ENCODE measurements around the gene LDB1. TPM values are rescaled to one million over a fixed set of nuclear protein-coding genes. Genes with fewer than 3 reads are reported as not detected.

Gene LDB1
- total and polyA plus RNA-seq, 2 donors (not counting 3 experiments of a cell fraction or from before 2014, with no cell fraction given): 65.7 to 137 TPM

- Histone ChIP-seq H2AFZ (ENCODE audit: low read depth, low read length) (no peak overlapping the region), H3K9me1 (replicated peaks; ENCODE audit: control insufficient read depth, extremely low read depth, insufficient read depth, low read length) (no peaks in the 10 kb centered on the region), H3K79me2 (ENCODE audit: control insufficient read depth, insufficient read depth, low read length) (peaks cover 58% of the 10 kb centered on the region), H3K27ac (ENCODE audit: insufficient read depth, low read depth, low read length) (no peak overlapping the region), H4K20me1 (replicated peaks; ENCODE audit: control insufficient read depth, extremely low read depth, insufficient read depth, low read length) (no peaks in the 10 kb centered on the region), H3K9ac (replicated peaks; ENCODE audit: extremely low read depth, insufficient read depth, low read length) (no peak overlapping the region), H3K4me3 (replicated peaks in 1 of 3; ENCODE audit: insufficient read depth in 1 of 3, low read depth in 1 of 3, low read length in 3 of 3) (no peak overlapping the region), H3K9me3 (replicated peaks; ENCODE audit: control insufficient read depth, insufficient read depth, low read length) (no peaks in the 10 kb centered on the region), H3K4me2 (ENCODE audit: insufficient read depth, low read length) (no peak overlapping the region), H3K36me3 (ENCODE audit: control insufficient read depth in 2 of 2, extremely low read depth in 1 of 2, insufficient read depth in 2 of 2, low read length in 2 of 2) (peaks cover 29 to 54% of the 10 kb centered on the region in 2 experiments), H3K27me3 (ENCODE audit: control insufficient read depth in 2 of 2, insufficient read depth in 2 of 2, low read length in 2 of 2) (no peaks in the 10 kb centered on the region), H3K4me1 (ENCODE audit: control insufficient read depth, extremely low read depth, insufficient read depth, low read length) (no peaks in the 10 kb centered on the region)
- dilution Hi-C loops (cut with MboI; ENCODE audit: extremely low pct_ligation_motif_present, low sequenced_read_pairs): no loop called here
- no TSS peak for BruUV-seq (replicated peaks)
- intact Hi-C loops (cut with micrococcal nuclease): no loop called here
- no peak for DNase-seq (ENCODE audit: low read depth, low spot score)
- POLR2A ChIA-PET: no interaction called here
- FAIRE-seq: no peak
- CTCF ChIA-PET: no interaction called here
- no peak for TF ChIP-seq MAX (IDR thresholded peaks at IDR 0.05; ENCODE audit: insufficient read depth, insufficient read length)
- TF ChIP-seq POLR2AphosphoS5 (IDR thresholded peaks at IDR 0.05; ENCODE audit: insufficient read depth, low read depth, low read length): no peak
- no peak for TF ChIP-seq FOS (IDR thresholded peaks at IDR 0.05; ENCODE audit: borderline replicate concordance, insufficient read depth, low read length)
- TF ChIP-seq CTCF (IDR thresholded peaks at IDR 0.05; ENCODE audit: extremely low read depth in 1 of 2, insufficient read depth in 1 of 2, low read depth in 1 of 2, low read length in 2 of 2): no peak
- no peak for TF ChIP-seq JUN (IDR thresholded peaks at IDR 0.05; ENCODE audit: borderline replicate concordance, insufficient read depth, insufficient read length, low read depth)
- no peak for TF ChIP-seq GATA2 (IDR thresholded peaks at IDR 0.05; ENCODE audit: insufficient read depth, insufficient read length, low read depth, low read length)
- no peak for TF ChIP-seq MYC (IDR thresholded peaks at IDR 0.05; ENCODE audit: low read depth, low read length)
- no peak for TF ChIP-seq EZH2 (IDR thresholded peaks at IDR 0.05; ENCODE audit: borderline replicate concordance, low read depth, low read length, severe bottlenecking)
- TF ChIP-seq POLR2A (IDR thresholded peaks at IDR 0.05; ENCODE audit: low read depth, low read length): no peak
These were observed 21.5 kb upstream of the LDB1 start for GRCh38 chr10:102141583-102142107.

All from endothelial cell of umbilical vein (primary cell).